Upper lobe of left lung (tissue), 6 donors: ENCODE data around the gene CXCR4. TPM values are rescaled to one million over a fixed set of nuclear protein-coding genes. Genes with fewer than 3 reads are reported as not detected.

Experiments used
- ATAC-seq, 2 donors: fragments of 200-7000 bp; cut with Tn5 transposase; one replicate each; pipeline ENCODE4 v1.9.1; 2022; ENCODE audit warnings: mild to moderate bottlenecking in 2 of 2, moderate library complexity in 2 of 2; ENCODE audit not compliant: low FRiP score in 2 of 2
- DNase-seq, 2 donors: peaks; one replicate each; pipeline ENCODE4 v3.0.0-alpha.2; 2019 to 2020
- H3K27ac ChIP-seq, 4 donors: fragments of 200-600 bp; sonication (generic); one replicate each; pipeline ENCODE4 v1.5.1; 2016 to 2019
- H3K27me3 ChIP-seq, 4 donors: fragments of 200-600 bp; sonication (generic); one replicate each; pipeline ENCODE4 v1.5.1; 2017 to 2019
- H3K36me3 ChIP-seq, 4 donors: fragments of 200-600 bp; sonication (generic); one replicate each; pipeline ENCODE4 v1.5.1; 2016 to 2019
- H3K4me1 ChIP-seq, 4 donors: fragments of 200-600 bp; sonication (generic); one replicate each; pipeline ENCODE4 v1.5.1; 2018 to 2019
- H3K4me3 ChIP-seq, 4 donors: fragments of 200-600 bp; sonication (generic); one replicate each; pipeline ENCODE4 v1.5.1; 2017 to 2019; ENCODE audit warnings: mild to moderate bottlenecking in 2 of 4, moderate library complexity in 1 of 4
- H3K9me3 ChIP-seq, 4 donors: fragments of 200-600 bp; sonication (generic); one replicate each; pipeline ENCODE4 v1.5.1; 2018 to 2019
- CTCF ChIP-seq, 6 experiments: fragments of 450-650 bp in 4 of 6; fragments of 200-600 bp in 2 of 6; sonication (generic) in 2 of 6; IDR thresholded peaks; one replicate each; pipeline ENCODE4 v1.5.1; 2016 to 2019; ENCODE audit warnings: antibody characterized with exemption in 6 of 6
- EP300 ChIP-seq, 4 donors: sonication (generic); formaldehyde crosslinking; IDR thresholded peaks; one replicate each; pipeline ENCODE4 v1.5.1; 2017; ENCODE audit warnings: antibody characterized with exemption in 4 of 4, control low read depth in 2 of 4
- POLR2A ChIP-seq, 4 donors: fragments of 450-650 bp; IDR thresholded peaks; one replicate each; pipeline ENCODE4 v1.5.1; 2016 to 2017; ENCODE audit warnings: antibody characterized with exemption in 4 of 4, mild to moderate bottlenecking in 2 of 4
- POLR2AphosphoS5 ChIP-seq, 2 donors: sonication (generic); formaldehyde crosslinking; IDR thresholded peaks; one replicate each; pipeline ENCODE4 v1.5.1; 2017; ENCODE audit warnings: antibody characterized with exemption in 2 of 2
- WGBS, 2 donors: methylation state at CpG; one replicate each; pipeline ENCODE4 v1.1.5; 2017 to 2018; 5-methylcytosine and 5-hydroxymethylcytosine counted together
- total RNA-seq, 6 donors: library from RNA; depleted of rRNA in 4 of 6; stranded (reverse); fragments of >200 nt in 4 of 6; gene quantifications; one replicate each; pipeline versions ENCODE4 v1.1.0 to v1.2.1, GENCODE V29; 2016 to 2021
- donor health status: DM: no; HTN: no; CAD: no; lungs with moderate emphysema.
- donor health status: DM: no; HTN: yes; CAD: no; lungs with severe emphysema.

The CXCR4 gene
- total RNA-seq, 6 donors from 2014 or later: 27.3 to 71.2 (median 56.6) TPM

GRCh38 chr2:136065907-136066306, 52.0 kb downstream of the CXCR4 start:
- WGBS, 2 donors: 74 to 84% methylated on average over 3 of the region's 3 CpGs
- no peaks in the 10 kb centered on the region for H3K36me3 ChIP-seq
- ATAC-seq: no peak
- no peak for DNase-seq
- no peak overlapping the region for H3K27ac ChIP-seq
- H3K4me3 ChIP-seq: no peak overlapping the region
- TF ChIP-seq CTCF (IDR thresholded peaks at IDR 0.05) (no peak), POLR2A (IDR thresholded peaks at IDR 0.05) (no peak), EP300 (IDR thresholded peaks at IDR 0.05) (no peak), POLR2AphosphoS5 (IDR thresholded peaks at IDR 0.05) (no peak)
- H3K27me3 ChIP-seq: no peaks in the 10 kb centered on the region
- no peaks in the 10 kb centered on the region for H3K4me1 ChIP-seq
- H3K9me3 ChIP-seq: no peaks in the 10 kb centered on the region

- no peaks in the 10 kb centered on the region for H3K27me3 ChIP-seq
- no peaks in the 10 kb centered on the region for H3K36me3 ChIP-seq
- no peak overlapping the region for H3K27ac ChIP-seq
- H3K9me3 ChIP-seq: no peaks in the 10 kb centered on the region
- TF ChIP-seq CTCF (IDR thresholded peaks at IDR 0.05) (no peak), POLR2AphosphoS5 (IDR thresholded peaks at IDR 0.05) (no peak), EP300 (IDR thresholded peaks at IDR 0.05) (no peak), POLR2A (IDR thresholded peaks at IDR 0.05) (no peak)
- DNase-seq: no peak
- no peaks in the 10 kb centered on the region for H3K4me1 ChIP-seq
- no peak overlapping the region for H3K4me3 ChIP-seq
- WGBS, 2 donors: 23 to 34% methylated on average over 2 of the region's 2 CpGs
- ATAC-seq: no peak
Observed at GRCh38 chr2:136065384-136065783, 52.6 kb downstream of the CXCR4 start.

Other genes with a start within 250 kb of the CXCR4 start
- 10 to 100 TPM in 1 of 6 donors, 1 to 10 TPM in 5; 4.2 to 10.5 (median 7.6) TPM for gene MCM6, start 241.7 kb downstream of the CXCR4 start, total RNA-seq
- gene DARS1, start 132.5 kb downstream of the CXCR4 start, total RNA-seq: 10 to 100 TPM; 38.5 to 68.1 (median 51.9) TPM